OCI-LY3 (cell line): ENCODE data around the gene FAAP20.

ENCODE experiments used
- H2AFZ ChIP-seq: fragments of 200-600, 300-600 bp; shearing (Covaris generic); 2 replicates; pipeline ENCODE4 v1.6.0; 2014; ENCODE audit warnings: antibody characterized with exemption, low read depth, low read length
- H3K27ac ChIP-seq: fragments of 200-600, 300-600 bp; sonication (generic); 2 replicates; pipeline ENCODE4 v1.5.1; 2014; ENCODE audit warnings: mild to moderate bottlenecking, low read length, moderate library complexity, mixed read lengths
- H3K27me3 ChIP-seq: fragments of 200-600, 300-600 bp; sonication (generic); 2 replicates; pipeline ENCODE4 v1.6.1; 2014; ENCODE audit warnings: low read depth, low read length, mixed read lengths
- H3K36me3 ChIP-seq: fragments of 200-600, 300-600 bp; sonication (generic); replicated peaks from 2 replicates; pipeline ENCODE3; 2014; ENCODE audit warnings: low read depth, low read length, mixed read lengths
- H3K4me1 ChIP-seq: fragments of 300-600, 200-600 bp; sonication (generic); 2 replicates; pipeline ENCODE4 v1.6.1; 2014; ENCODE audit warnings: low read length, mixed read lengths
- H3K4me2 ChIP-seq: fragments of 200-600, 300-600 bp; sonication (generic); 2 replicates; pipeline ENCODE4 v1.6.1; 2014; ENCODE audit warnings: low read length, mixed read lengths
- H3K4me3 ChIP-seq: fragments of 300-600, 200-600 bp; sonication (generic); 2 replicates; pipeline ENCODE4 v1.5.1; 2014; ENCODE audit warnings: antibody characterized with exemption, mild to moderate bottlenecking, low read length, moderate library complexity
- H3K79me2 ChIP-seq: fragments of 300-600, 200-600 bp; shearing (Covaris generic); 2 replicates; pipeline ENCODE4 v1.6.1; 2014; ENCODE audit warnings: mild to moderate bottlenecking, low read length, mixed read lengths
- H3K9ac ChIP-seq: fragments of 300-600, 200-600 bp; shearing (Covaris generic); 2 replicates; pipeline ENCODE4 v1.6.0; 2014; ENCODE audit warnings: mild to moderate bottlenecking, low read length, moderate library complexity
- H3K9me3 ChIP-seq: fragments of 200-600, 300-600 bp; shearing (Covaris generic); 2 replicates; pipeline ENCODE4 v1.6.1; 2014; ENCODE audit warnings: low read length, mixed read lengths; ENCODE audit not compliant: insufficient read depth
- H4K20me1 ChIP-seq: fragments of 200-600, 300-600 bp; sonication (generic); 2 replicates; pipeline ENCODE4 v1.6.1; 2016; ENCODE audit warnings: low read length, mixed read lengths; ENCODE audit not compliant: insufficient read depth
- CTCF ChIP-seq: fragments of 200-600, 300-600 bp; sonication (generic); IDR thresholded peaks from 2 replicates; pipeline ENCODE4 v1.5.1; 2014; ENCODE audit warnings: antibody characterized with exemption, low read length, low read depth
- EZH2phosphoT487 ChIP-seq: fragments of 200-600 bp; shearing (Covaris generic); IDR thresholded peaks from 2 replicates; pipeline ENCODE4 v1.6.1; 2018; ENCODE audit warnings: antibody characterized with exemption, mixed run types, low read depth

FAAP20 gene

DNA sequence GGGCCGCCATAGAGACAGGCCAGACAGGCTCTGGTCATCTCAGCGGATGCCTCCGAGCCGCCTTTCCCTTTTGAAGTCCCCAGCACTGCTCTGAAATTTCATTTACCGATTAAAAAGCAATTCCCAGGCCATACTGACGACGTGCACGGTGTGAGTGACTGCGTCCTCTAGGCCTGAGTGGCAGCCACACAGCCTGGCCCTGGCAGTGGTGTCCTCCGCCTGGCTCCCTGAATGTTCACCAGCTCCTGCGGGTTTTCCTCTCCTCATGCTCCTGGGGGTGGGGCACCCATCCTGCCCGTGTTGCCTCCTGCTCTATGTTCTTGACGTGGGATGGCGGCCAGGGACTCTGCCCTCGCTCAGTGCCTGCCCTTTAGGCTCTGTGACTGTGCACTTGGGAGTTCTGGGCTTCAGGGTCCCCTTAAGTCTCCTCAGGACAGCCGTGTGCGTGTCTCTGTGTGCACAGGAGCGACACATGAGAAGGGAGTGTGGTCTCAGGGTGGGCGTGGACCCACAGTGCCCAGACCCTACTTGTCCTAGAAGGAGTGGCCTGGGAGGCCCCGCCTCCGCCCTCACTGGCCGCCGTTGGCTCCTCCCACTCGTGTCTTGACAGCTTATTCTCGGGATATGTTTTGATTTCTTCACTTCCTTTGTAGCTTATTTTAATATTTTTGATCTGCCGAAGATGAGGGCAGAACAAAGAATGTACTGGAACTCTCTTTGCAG lies 37.1 kb upstream of the FAAP20 start:
- Histone ChIP-seq H3K27ac (no peak overlapping the region), H3K79me2 (peaks cover 80% of the 10 kb centered on the region), H3K27me3 (no peaks in the 10 kb centered on the region), H3K9me3 (no peaks in the 10 kb centered on the region), H3K4me2 (no peak overlapping the region), H3K36me3 (peaks cover 9% of the 10 kb centered on the region), H2AFZ (no peak overlapping the region), H4K20me1 (peaks cover 73% of the 10 kb centered on the region), H3K4me1 (peaks cover 40% of the 10 kb centered on the region), H3K4me3 (no peak overlapping the region), H3K9ac (no peak overlapping the region)
- TF ChIP-seq CTCF (no peak), EZH2phosphoT487 (no peak)

DNA sequence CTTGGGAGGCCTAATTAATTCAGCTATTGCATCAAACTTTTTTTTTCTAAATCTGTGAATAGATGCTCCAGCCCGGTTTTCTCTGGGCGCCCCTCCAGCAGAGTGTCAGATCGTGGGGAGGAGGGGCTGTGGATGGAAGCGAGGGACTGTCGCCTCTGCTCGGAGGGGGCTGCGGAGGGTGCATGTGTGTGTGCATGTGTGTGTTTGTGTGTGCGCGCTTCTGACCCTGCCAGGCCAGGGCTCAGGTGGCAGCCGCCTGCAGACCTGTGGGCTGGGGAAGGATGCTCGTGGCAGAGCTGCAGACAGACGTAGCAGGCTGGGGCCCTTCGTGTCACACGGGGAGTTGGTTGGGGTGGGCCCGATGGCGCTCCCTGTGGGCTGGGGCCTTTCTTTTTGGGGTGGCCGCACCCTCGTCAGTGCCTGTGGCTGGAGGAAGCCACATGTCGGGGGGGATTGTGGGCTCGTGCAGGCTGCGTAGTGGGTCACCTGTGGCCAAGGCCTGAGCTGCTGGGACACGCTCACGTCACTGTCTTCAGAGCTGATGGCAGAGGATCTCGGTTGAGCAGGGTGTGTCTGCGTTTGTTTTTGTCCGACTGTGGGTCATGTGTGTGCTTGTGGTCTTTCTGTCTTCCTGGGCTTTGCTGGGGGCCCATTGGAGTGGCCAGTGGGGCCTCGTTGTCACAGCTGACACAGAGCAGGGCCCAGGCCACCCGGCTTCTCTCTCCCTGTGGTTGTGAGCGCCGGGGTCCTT lies 36.4 kb upstream of the FAAP20 start:
- TF ChIP-seq EZH2phosphoT487 (no peak), CTCF (no peak)
- H2AFZ ChIP-seq, result no peak overlapping the region
- H3K9ac ChIP-seq, result no peak overlapping the region
- peaks cover 68% of the 10 kb centered on the region for H4K20me1 ChIP-seq
- peaks cover 9% of the 10 kb centered on the region for H3K36me3 ChIP-seq
- H3K4me3 ChIP-seq, result no peak overlapping the region
- peaks cover 73% of the 10 kb centered on the region for H3K79me2 ChIP-seq
- H3K27ac ChIP-seq, result no peak overlapping the region
- H3K4me2 ChIP-seq, result peak overlapping the region; percentile 98
- H3K27me3 ChIP-seq, result no peaks in the 10 kb centered on the region
- no peaks in the 10 kb centered on the region for H3K9me3 ChIP-seq
- H3K4me1 ChIP-seq, result peaks cover 40% of the 10 kb centered on the region

- Histone ChIP-seq H3K79me2 (peaks cover 64% of the 10 kb centered on the region), H3K9me3 (no peaks in the 10 kb centered on the region), H3K27ac (no peak overlapping the region), H3K9ac (no peak overlapping the region), H3K4me2 (peak overlapping the region; percentile 98), H2AFZ (no peak overlapping the region), H3K4me1 (peaks cover 32% of the 10 kb centered on the region), H3K27me3 (0 out of 2 replicates have a peak, but pooled peaks cover under 1% of the 10 kb centered on the region), H3K4me3 (peak overlapping the region; percentile 90), H3K36me3 (peaks cover 9% of the 10 kb centered on the region), H4K20me1 (peaks cover 60% of the 10 kb centered on the region)
- no peak for TF ChIP-seq CTCF
- TF ChIP-seq EZH2phosphoT487, result no peak
These were observed 35.5 kb upstream of the FAAP20 start for GRCh38 chr1:2229911-2230731.
